WTC11 (cell line): ENCODE data around the gene SLC6A18.

Experiments
- ATF3 ChIP-seq: sonication (generic); formaldehyde crosslinking; conservative IDR thresholded peaks from 2 replicates; pipeline ENCODE4 v1.8.1; 2022; ENCODE audit warnings: mild to moderate bottlenecking, missing genetic modification reagents
- FOXJ3 ChIP-seq: sonication (generic); formaldehyde crosslinking; IDR thresholded peaks from 2 replicates; pipeline ENCODE4 v1.9.0; 2021; ENCODE audit warnings: missing genetic modification reagents, mild to moderate bottlenecking, borderline replicate concordance
- FOXP1 ChIP-seq: sonication (generic); formaldehyde crosslinking; IDR thresholded peaks from 2 replicates; pipeline ENCODE4 v1.8.0; 2022; ENCODE audit warnings: missing genetic modification reagents, mild to moderate bottlenecking, moderate library complexity, borderline replicate concordance
- IRF2 ChIP-seq: sonication (generic); formaldehyde crosslinking; IDR thresholded peaks from 2 replicates; pipeline ENCODE4 v1.8.0; 2022; ENCODE audit warnings: low read depth, missing genetic modification reagents, borderline replicate concordance
- NR3C1 ChIP-seq: sonication (generic); formaldehyde crosslinking; conservative IDR thresholded peaks from 2 replicates; pipeline ENCODE4 v1.8.1; 2023; ENCODE audit warnings: low read depth, mild to moderate bottlenecking, missing genetic modification reagents
- SP1 ChIP-seq: sonication (generic); formaldehyde crosslinking; conservative IDR thresholded peaks from 2 replicates; pipeline ENCODE4 v1.8.1; 2022; ENCODE audit warnings: missing genetic modification reagents
- ZNF416 ChIP-seq: fragments of 250-450 bp; sonication (Bioruptor Pico); IDR thresholded peaks from 2 replicates; pipeline ENCODE4 v1.9.0; 2021; ENCODE audit warnings: mild to moderate bottlenecking, inconsistent platforms
- TF ChIP-seq, protein P1 (sequence below): fragments of 200-600 bp; IDR thresholded peaks from 2 replicates; pipeline ENCODE4 v1.8.0; 2022; ENCODE audit warnings: antibody characterized with exemption
- TF ChIP-seq, protein P2 (sequence below): sonication (generic); formaldehyde crosslinking; IDR thresholded peaks from 2 replicates; pipeline ENCODE4 v1.8.0; 2022; ENCODE audit warnings: mild to moderate bottlenecking, missing genetic modification reagents
- TF ChIP-seq, protein P3 (sequence below): sonication (generic); formaldehyde crosslinking; IDR thresholded peaks from 2 replicates; pipeline ENCODE4 v1.8.0; 2022; ENCODE audit warnings: mild to moderate bottlenecking, missing genetic modification reagents

DNA sequence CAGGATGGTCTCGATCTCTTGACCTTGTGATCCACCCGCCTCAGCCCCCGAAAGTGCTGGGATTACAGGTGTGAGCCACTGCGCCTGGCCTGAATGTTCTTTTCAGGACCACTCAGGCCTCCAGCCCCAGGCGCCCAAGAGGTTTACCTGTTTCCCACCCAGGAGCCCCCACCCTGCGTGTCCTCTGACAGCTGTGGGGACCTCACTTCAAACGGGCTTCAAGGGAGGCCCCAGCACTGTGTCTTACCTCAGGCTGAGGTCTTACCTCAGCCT, 42.9 kb upstream of the SLC6A18 start:
- TF ChIP-seq ZNF416 (CRISPR knock-in tag) (no peak), FOXP1 (CRISPR knock-in tag) (no peak), FOXJ3 (CRISPR knock-in tag) (no peak), ATF3 (CRISPR knock-in tag) (no peak), SP1 (CRISPR knock-in tag) (no peak), NR3C1 (CRISPR knock-in tag) (no peak), IRF2 (CRISPR knock-in tag) (no peak)
- TF ChIP-seq, protein P1, sequence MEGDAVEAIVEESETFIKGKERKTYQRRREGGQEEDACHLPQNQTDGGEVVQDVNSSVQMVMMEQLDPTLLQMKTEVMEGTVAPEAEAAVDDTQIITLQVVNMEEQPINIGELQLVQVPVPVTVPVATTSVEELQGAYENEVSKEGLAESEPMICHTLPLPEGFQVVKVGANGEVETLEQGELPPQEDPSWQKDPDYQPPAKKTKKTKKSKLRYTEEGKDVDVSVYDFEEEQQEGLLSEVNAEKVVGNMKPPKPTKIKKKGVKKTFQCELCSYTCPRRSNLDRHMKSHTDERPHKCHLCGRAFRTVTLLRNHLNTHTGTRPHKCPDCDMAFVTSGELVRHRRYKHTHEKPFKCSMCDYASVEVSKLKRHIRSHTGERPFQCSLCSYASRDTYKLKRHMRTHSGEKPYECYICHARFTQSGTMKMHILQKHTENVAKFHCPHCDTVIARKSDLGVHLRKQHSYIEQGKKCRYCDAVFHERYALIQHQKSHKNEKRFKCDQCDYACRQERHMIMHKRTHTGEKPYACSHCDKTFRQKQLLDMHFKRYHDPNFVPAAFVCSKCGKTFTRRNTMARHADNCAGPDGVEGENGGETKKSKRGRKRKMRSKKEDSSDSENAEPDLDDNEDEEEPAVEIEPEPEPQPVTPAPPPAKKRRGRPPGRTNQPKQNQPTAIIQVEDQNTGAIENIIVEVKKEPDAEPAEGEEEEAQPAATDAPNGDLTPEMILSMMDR: no peak
- TF ChIP-seq, protein P2, sequence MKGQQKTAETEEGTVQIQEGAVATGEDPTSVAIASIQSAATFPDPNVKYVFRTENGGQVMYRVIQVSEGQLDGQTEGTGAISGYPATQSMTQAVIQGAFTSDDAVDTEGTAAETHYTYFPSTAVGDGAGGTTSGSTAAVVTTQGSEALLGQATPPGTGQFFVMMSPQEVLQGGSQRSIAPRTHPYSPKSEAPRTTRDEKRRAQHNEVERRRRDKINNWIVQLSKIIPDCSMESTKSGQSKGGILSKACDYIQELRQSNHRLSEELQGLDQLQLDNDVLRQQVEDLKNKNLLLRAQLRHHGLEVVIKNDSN (CRISPR knock-in tag): no peak
- TF ChIP-seq, protein P3, sequence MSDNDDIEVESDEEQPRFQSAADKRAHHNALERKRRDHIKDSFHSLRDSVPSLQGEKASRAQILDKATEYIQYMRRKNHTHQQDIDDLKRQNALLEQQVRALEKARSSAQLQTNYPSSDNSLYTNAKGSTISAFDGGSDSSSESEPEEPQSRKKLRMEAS (CRISPR knock-in tag): no peak
